Gastrocnemius medialis (tissue), 4 donors: ENCODE results near the gene MEGF6.

Source experiments
- CTCF ChIP-seq, 5 experiments: fragments of 450-650 bp in 3 of 5; fragments of 200-600 bp in 2 of 5; sonication (generic) in 2 of 5; IDR thresholded peaks in 4 of 5; conservative IDR thresholded peaks in 1 of 5; 1 replicate in 4 of 5; 2 replicates in 1 of 5; pipeline ENCODE4 v1.5.1; 2016 to 2019; ENCODE audit warnings: antibody characterized with exemption in 5 of 5, mild to moderate bottlenecking in 3 of 5, moderate library complexity in 3 of 5
- POLR2A ChIP-seq, 2 donors: fragments of 450-650 bp; IDR thresholded peaks; one replicate each; pipeline ENCODE4 v1.6.1; 2017; ENCODE audit warnings: antibody characterized with exemption in 2 of 2, mild to moderate bottlenecking in 2 of 2, moderate library complexity in 2 of 2

GRCh38 chr1:3546048-3546384 is 65.3 kb downstream of the MEGF6 start:
- TF ChIP-seq CTCF (IDR thresholded peaks at IDR 0.05 in 4 of 5, conservative IDR thresholded peaks at IDR 0.05 in 1 of 5) (no peak), POLR2A (IDR thresholded peaks at IDR 0.05) (no peak)
